Parathyroid adenoma (tissue), 2 donors: ENCODE measurements around the gene UBE2D2.

Experiments used
- H2AFZ ChIP-seq: fragments of 300-600 bp; sonication (generic); one replicate; pipeline ENCODE4 v1.7.0; 2017; ENCODE audit warnings: antibody characterized with exemption, mild to moderate bottlenecking
- H3K27ac ChIP-seq: fragments of 300-600 bp; sonication (generic); one replicate; pipeline ENCODE4 v1.7.0; 2017
- H3K27me3 ChIP-seq: fragments of 300-600 bp; sonication (generic); one replicate; pipeline ENCODE4 v1.7.0; 2017; ENCODE audit warnings: low read length; ENCODE audit not compliant: control insufficient read depth, insufficient read depth
- H3K36me3 ChIP-seq: fragments of 300-600 bp; sonication (generic); one replicate; pipeline ENCODE4 v1.7.0; 2017; ENCODE audit warnings: low read length; ENCODE audit not compliant: control insufficient read depth, insufficient read depth
- H3K4me1 ChIP-seq: fragments of 300-600 bp; sonication (generic); one replicate; pipeline ENCODE4 v1.7.0; 2017; ENCODE audit warnings: control low read depth
- H3K4me2 ChIP-seq: fragments of 300-600 bp; sonication (generic); one replicate; pipeline ENCODE4 v1.7.0; 2017; ENCODE audit warnings: low read length
- H3K4me3 ChIP-seq: fragments of 300-600 bp; sonication (generic); one replicate; pipeline ENCODE4 v1.7.0; 2017; ENCODE audit warnings: low read depth, low read length
- H3K79me2 ChIP-seq: fragments of 300-600 bp; sonication (generic); one replicate; pipeline ENCODE4 v1.7.0; 2017; ENCODE audit warnings: control low read depth
- H3K9ac ChIP-seq: fragments of 300-600 bp; sonication (generic); one replicate; pipeline ENCODE4 v1.7.0; 2017; ENCODE audit warnings: mild to moderate bottlenecking
- H3K9me3 ChIP-seq: fragments of 300-600 bp; sonication (generic); one replicate; pipeline ENCODE4 v1.7.0; 2017; ENCODE audit warnings: low read length; ENCODE audit not compliant: control insufficient read depth
- CTCF ChIP-seq: fragments of 300-600 bp; sonication (generic); IDR thresholded peaks from one replicate; pipeline ENCODE4 v1.7.0; 2017; ENCODE audit warnings: antibody characterized with exemption, mild to moderate bottlenecking
- donor health status: primary hyperparathyroidism.

The UBE2D2 gene

GRCh38 chr5:139671096-139671841 lies 110.1 kb downstream of the UBE2D2 start:
- Histone ChIP-seq H3K4me3 (no peak overlapping the region), H3K9ac (no peak overlapping the region)

GRCh38 chr5:139675213-139675612 lies 114.1 kb downstream of the UBE2D2 start:
- Histone ChIP-seq H2AFZ (no peak overlapping the region), H3K9me3 (no peaks in the 10 kb centered on the region), H3K36me3 (no peaks in the 10 kb centered on the region), H3K4me2 (no peak overlapping the region), H3K79me2 (peaks cover 59% of the 10 kb centered on the region), H3K4me3 (no peak overlapping the region), H3K27me3 (no peaks in the 10 kb centered on the region), H3K4me1 (peaks cover 61% of the 10 kb centered on the region), H3K27ac (peak overlapping the region; percentile 26), H3K9ac (no peak overlapping the region)
- TF ChIP-seq CTCF, result no peak

More at GRCh38 chr5:139671096-139671841, 110.1 kb downstream of the UBE2D2 start:
- no peak for TF ChIP-seq CTCF
- Histone ChIP-seq H3K27ac (peak overlapping the region; percentile 88), H3K36me3 (no peaks in the 10 kb centered on the region), H3K9me3 (no peaks in the 10 kb centered on the region), H3K4me1 (peaks cover 63% of the 10 kb centered on the region), H2AFZ (peak overlapping the region; percentile 45), H3K4me2 (peak overlapping the region; percentile 23), H3K27me3 (no peaks in the 10 kb centered on the region), H3K79me2 (peaks cover 78% of the 10 kb centered on the region)

GRCh38 chr5:139675825-139676224 lies 114.7 kb downstream of the UBE2D2 start:
- Histone ChIP-seq H3K4me1 (peaks cover 55% of the 10 kb centered on the region), H3K9me3 (no peaks in the 10 kb centered on the region), H3K4me2 (no peak overlapping the region), H3K9ac (no peak overlapping the region), H2AFZ (no peak overlapping the region), H3K27ac (peak overlapping the region; percentile 16), H3K79me2 (peaks cover 54% of the 10 kb centered on the region), H3K4me3 (no peak overlapping the region), H3K27me3 (no peaks in the 10 kb centered on the region), H3K36me3 (no peaks in the 10 kb centered on the region)
- TF ChIP-seq CTCF, result no peak

- no peak overlapping the region for H2AFZ ChIP-seq
- TF ChIP-seq CTCF, result no peak
- H3K9ac ChIP-seq, result no peak overlapping the region
- peaks cover 53% of the 10 kb centered on the region for H3K4me1 ChIP-seq
- no peaks in the 10 kb centered on the region for H3K9me3 ChIP-seq
- peak overlapping the region; percentile 32 for H3K4me2 ChIP-seq
- H3K27me3 ChIP-seq, result no peaks in the 10 kb centered on the region
- H3K79me2 ChIP-seq, result peaks cover 49% of the 10 kb centered on the region
- no peaks in the 10 kb centered on the region for H3K36me3 ChIP-seq
- H3K27ac ChIP-seq, result peak overlapping the region; percentile 64
- H3K4me3 ChIP-seq, result no peak overlapping the region
Measured at GRCh38 chr5:139676406-139676805, 115.3 kb downstream of the UBE2D2 start.
